GM11168 (cell line): ENCODE results near the gene ALKBH4.
"Not testable (repeated sequence)": the region's sequence is repeated elsewhere in the genome, so short reads cannot be mapped to it uniquely, and the experiment has no call there.

Experiments
- in situ Hi-C: fragments of 300-500 bp; cut with MboI; formaldehyde crosslinking; loops from one replicate; pipeline ENCODE4 v1.12.0; 2022; ENCODE audit warnings: low sequenced_read_pairs; ENCODE audit not compliant: unreplicated experiment

ALKBH4 gene

GRCh38 chr7:102457352-102457924, 7.2 kb downstream of the ALKBH4 start:
- in situ Hi-C loops: no loop called here

- in situ Hi-C loops: no loop called here
Measured at GRCh38 chr7:102456327-102456726, 8.3 kb downstream of the ALKBH4 start.

GRCh38 chr7:102455596-102455995, 9.1 kb downstream of the ALKBH4 start:
- in situ Hi-C loops: no loop called here

GRCh38 chr7:102454932-102455331, 9.7 kb downstream of the ALKBH4 start:
- in situ Hi-C loops: not testable (repeated sequence)

GRCh38 chr7:102454468-102454867, 10.2 kb downstream of the ALKBH4 start:
- in situ Hi-C loops: no loop called here

GRCh38 chr7:102453319-102453718, 11.3 kb downstream of the ALKBH4 start:
- in situ Hi-C loops: no loop called here

- in situ Hi-C loops: no loop called here
Measured at GRCh38 chr7:102452451-102452850, 12.2 kb downstream of the ALKBH4 start.

- in situ Hi-C loops: no loop called here
Measured at GRCh38 chr7:102451371-102452054, 13.2 kb downstream of the ALKBH4 start.

GRCh38 chr7:102450242-102450641, 14.4 kb downstream of the ALKBH4 start:
- in situ Hi-C loops: no loop called here

- in situ Hi-C loops: no loop called here
Measured at GRCh38 chr7:102449136-102449535, 15.5 kb downstream of the ALKBH4 start.

GRCh38 chr7:102447311-102447710, 17.4 kb downstream of the ALKBH4 start:
- in situ Hi-C loops: no loop called here

- in situ Hi-C loops: no loop called here
Measured at GRCh38 chr7:102446387-102447156, 18.1 kb downstream of the ALKBH4 start.

GRCh38 chr7:102445674-102446071, 19.0 kb downstream of the ALKBH4 start:
- in situ Hi-C loops: no loop called here

GRCh38 chr7:102444961-102445673, 19.5 kb downstream of the ALKBH4 start:
- in situ Hi-C loops: no loop called here

GRCh38 chr7:102439963-102440795, 24.5 kb downstream of the ALKBH4 start:
- in situ Hi-C loops: no loop called here

- in situ Hi-C loops: no loop called here
Measured at GRCh38 chr7:102436118-102436517, 28.5 kb downstream of the ALKBH4 start.

GRCh38 chr7:102434039-102434486, 30.6 kb downstream of the ALKBH4 start:
- in situ Hi-C loops: no loop called here

- in situ Hi-C loops: no loop called here
Measured at GRCh38 chr7:102433219-102434038, 31.2 kb downstream of the ALKBH4 start, which contains the start of gene ORAI2. Gene ORAI2 (plus strand): TSS chr7:102433575. CDS start chr7:102438957, 5,382 bp downstream.
